ENCODE measurements around the gene ITIH5. TPM values are rescaled to one million over a fixed set of nuclear protein-coding genes. Genes with fewer than 3 reads are reported as not detected.

ITIH5 gene
- total RNA-seq, 3 donors from 2014 or later (not counting 1 experiment from before 2014, with no cell fraction given): not detected

GRCh38 chr10:7580520-7580919, 86.2 kb downstream of the ITIH5 start:
- no peak for TF ChIP-seq CTCF (IDR thresholded peaks at IDR 0.05)
- Histone ChIP-seq H3K4me1 (ENCODE audit: control insufficient read depth, insufficient read depth, low read length) (no peaks in the 10 kb centered on the region), H3K27me3 (ENCODE audit: control insufficient read depth, insufficient read depth, low read length) (no peaks in the 10 kb centered on the region), H3K4me3 (ENCODE audit: low read length) (no peak overlapping the region), H3K9me3 (ENCODE audit: control insufficient read depth, insufficient read depth, low read length) (no peaks in the 10 kb centered on the region), H3K36me3 (ENCODE audit: control insufficient read depth, insufficient read depth, low read length) (no peaks in the 10 kb centered on the region), H3K27ac (ENCODE audit: low read length) (no peak overlapping the region)
- WGBS (ENCODE audit: insufficient coverage): 92% methylated on average over 5 of the region's 5 CpGs
- Mint-ChIP-seq H3K27ac (no peak overlapping the region), H3K9me3 (no peaks in the 10 kb centered on the region), H3K4me1 (no peaks in the 10 kb centered on the region), H3K4me3 (no peak overlapping the region), H3K36me3 (no peaks in the 10 kb centered on the region), H3K27me3 (ENCODE audit: low read depth in 2 of 2) (no peaks in the 10 kb centered on the region)
- ATAC-seq (no peak), DNase-seq (no peak)
- intact Hi-C loops (cut with micrococcal nuclease): no loop called here

GRCh38 chr10:7579681-7580080, 87.1 kb downstream of the ITIH5 start:
- Mint-ChIP-seq H3K4me1 (no peaks in the 10 kb centered on the region), H3K4me3 (no peak overlapping the region), H3K27ac (no peak overlapping the region), H3K27me3 (ENCODE audit: low read depth in 2 of 2) (no peaks in the 10 kb centered on the region), H3K36me3 (no peaks in the 10 kb centered on the region), H3K9me3 (no peaks in the 10 kb centered on the region)
- DNase-seq: no peak
- intact Hi-C loops (cut with micrococcal nuclease): no loop called here
- Histone ChIP-seq H3K27ac (ENCODE audit: low read length) (no peak overlapping the region), H3K4me1 (ENCODE audit: control insufficient read depth, insufficient read depth, low read length) (no peaks in the 10 kb centered on the region), H3K36me3 (ENCODE audit: control insufficient read depth, insufficient read depth, low read length) (no peaks in the 10 kb centered on the region), H3K4me3 (ENCODE audit: low read length) (no peak overlapping the region), H3K9me3 (ENCODE audit: control insufficient read depth, insufficient read depth, low read length) (no peaks in the 10 kb centered on the region), H3K27me3 (ENCODE audit: control insufficient read depth, insufficient read depth, low read length) (no peaks in the 10 kb centered on the region)
- WGBS (ENCODE audit: insufficient coverage): 94% methylated on average over 25 of the region's 25 CpGs
- ATAC-seq: no peak
- TF ChIP-seq CTCF (IDR thresholded peaks at IDR 0.05): no peak

GRCh38 chr10:7577579-7577978, 89.2 kb downstream of the ITIH5 start:
- Mint-ChIP-seq H3K27ac (no peak overlapping the region), H3K9me3 (no peaks in the 10 kb centered on the region), H3K36me3 (no peaks in the 10 kb centered on the region), H3K4me3 (no peak overlapping the region), H3K27me3 (ENCODE audit: low read depth in 2 of 2) (peaks cover 0 to 3% of the 10 kb centered on the region in 2 donors), H3K4me1 (no peaks in the 10 kb centered on the region)
- intact Hi-C loops (cut with micrococcal nuclease): no loop called here
- no peak overlapping the region for H3K4me3 ChIP-seq (ENCODE audit: low read length)
- 91% methylated on average over 5 of the region's 5 CpGs for WGBS (ENCODE audit: insufficient coverage)
- no peak for DNase-seq
- H3K27ac ChIP-seq (ENCODE audit: low read length): no peak overlapping the region
- no peaks in the 10 kb centered on the region for H3K4me1 ChIP-seq (ENCODE audit: control insufficient read depth, insufficient read depth, low read length)
- no peaks in the 10 kb centered on the region for H3K36me3 ChIP-seq (ENCODE audit: control insufficient read depth, insufficient read depth, low read length)
- ATAC-seq: no peak
- no peaks in the 10 kb centered on the region for H3K9me3 ChIP-seq (ENCODE audit: control insufficient read depth, insufficient read depth, low read length)
- TF ChIP-seq CTCF (IDR thresholded peaks at IDR 0.05): no peak
- no peaks in the 10 kb centered on the region for H3K27me3 ChIP-seq (ENCODE audit: control insufficient read depth, insufficient read depth, low read length)

DNA sequence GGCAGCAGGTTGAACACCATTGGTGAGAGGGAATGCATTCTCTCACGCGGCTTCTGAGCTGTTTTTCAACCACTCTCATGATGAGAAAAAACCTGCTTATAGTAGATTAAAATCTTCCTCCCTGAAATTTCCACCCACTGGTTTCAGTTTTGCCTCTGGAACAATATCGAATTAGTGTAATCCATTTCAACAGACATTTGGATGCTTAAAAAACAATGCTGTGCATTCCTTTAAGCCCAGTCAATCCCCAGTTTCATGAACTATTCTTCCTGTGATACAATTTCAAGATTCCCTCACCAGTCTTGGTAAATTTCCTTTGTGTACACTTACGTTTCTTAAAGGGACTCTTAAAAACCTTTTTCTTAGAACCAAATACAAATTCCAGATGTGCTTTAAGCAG, 89.6 kb downstream of the ITIH5 start:
- H3K27me3 ChIP-seq (ENCODE audit: control insufficient read depth, insufficient read depth, low read length): no peaks in the 10 kb centered on the region
- H3K4me1 ChIP-seq (ENCODE audit: control insufficient read depth, insufficient read depth, low read length): no peaks in the 10 kb centered on the region
- Mint-ChIP-seq H3K27me3 (ENCODE audit: low read depth in 2 of 2) (peaks cover 0 to 3% of the 10 kb centered on the region in 2 donors), H3K4me3 (no peak overlapping the region), H3K9me3 (no peaks in the 10 kb centered on the region), H3K36me3 (no peaks in the 10 kb centered on the region), H3K27ac (no peak overlapping the region), H3K4me1 (no peaks in the 10 kb centered on the region)
- H3K4me3 ChIP-seq (ENCODE audit: low read length): no peak overlapping the region
- 83% methylated on average over 4 of the region's 4 CpGs for WGBS (ENCODE audit: insufficient coverage)
- H3K27ac ChIP-seq (ENCODE audit: low read length): no peak overlapping the region
- TF ChIP-seq CTCF (IDR thresholded peaks at IDR 0.05): no peak
- no peak for ATAC-seq
- intact Hi-C loops (cut with micrococcal nuclease): no loop called here
- no peak for DNase-seq
- H3K9me3 ChIP-seq (ENCODE audit: control insufficient read depth, insufficient read depth, low read length): no peaks in the 10 kb centered on the region
- no peaks in the 10 kb centered on the region for H3K36me3 ChIP-seq (ENCODE audit: control insufficient read depth, insufficient read depth, low read length)
